ENCODE results near the gene GPC6. TPM values are rescaled to one million over a fixed set of nuclear protein-coding genes. Genes with fewer than 3 reads are reported as not detected.

Gene GPC6
- total and polyA plus RNA-seq, 2 donors (not counting 1 experiment from before 2014, with no cell fraction given) = not detected

DNA sequence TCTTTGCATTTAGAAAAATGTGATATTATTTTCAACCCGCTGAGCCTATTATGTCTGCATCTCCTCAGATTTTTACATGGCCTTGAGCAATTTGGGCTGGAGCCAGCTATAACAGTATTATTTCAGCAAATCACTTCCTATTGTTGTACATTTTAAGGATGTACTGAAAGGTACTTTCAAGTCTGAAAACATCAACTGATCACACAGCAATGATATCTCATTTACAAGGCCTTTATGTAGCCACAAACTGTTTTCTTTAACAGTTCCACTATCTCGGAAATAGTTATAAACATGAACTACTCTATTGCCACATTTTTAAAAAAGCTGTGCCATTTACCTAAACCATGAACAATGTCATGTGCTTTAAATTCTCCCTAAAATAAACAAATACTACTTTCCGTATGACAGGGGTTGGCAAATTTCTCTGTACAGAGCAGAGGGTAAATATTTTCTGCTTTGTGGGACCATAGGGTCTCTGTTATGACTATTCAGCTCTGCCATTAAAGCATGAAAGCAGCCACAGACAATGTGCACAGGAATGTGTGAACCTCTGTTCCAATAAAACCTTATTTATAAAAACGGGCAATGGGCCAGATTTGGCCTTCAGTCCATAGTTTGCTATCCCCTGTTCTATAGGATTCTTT, 560.4 kb downstream of the GPC6 start:
- H3K27ac ChIP-seq (ENCODE audit: low read length in 2 of 2) = no peak overlapping the region
- no peak overlapping the region for H3K9ac ChIP-seq (ENCODE audit: low read length)
- no peaks in the 10 kb centered on the region for H3K4me1 Mint-ChIP-seq
- no peak overlapping the region for H3K27ac Mint-ChIP-seq
- peaks cover 0 to 2% (median 0%) of the 10 kb centered on the region in 3 donors for H3K9me3 ChIP-seq (ENCODE audit: control extremely low read depth in 1 of 3, control insufficient read depth in 2 of 3, insufficient read depth in 1 of 3, low read length in 2 of 3)
- H3K4me3 ChIP-seq (ENCODE audit: control extremely low read depth in 1 of 5, extremely low read depth in 1 of 5, insufficient read depth in 1 of 5, low read depth in 2 of 5, low read length in 4 of 5) = no peak overlapping the region
- WGBS (ENCODE audit: insufficient coverage) = 100% methylated on average over 1 of the region's 4 CpGs
- DNase-seq (no peak), ATAC-seq (ENCODE audit: low read depth) (no peak)
- no peak overlapping the region for H3K4me3 Mint-ChIP-seq
- intact Hi-C loops (cut with micrococcal nuclease) = no loop called here
- no peak overlapping the region for H2AFZ ChIP-seq (ENCODE audit: insufficient read depth, low read depth, low read length, poor library complexity, severe bottlenecking)
- H3K27me3 ChIP-seq (replicated peaks in 1 of 4; ENCODE audit: control extremely low read depth in 1 of 4, control insufficient read depth in 3 of 4, insufficient read depth in 4 of 4, low read length in 3 of 4) = no peaks in the 10 kb centered on the region
- no peaks in the 10 kb centered on the region for H3K36me3 ChIP-seq (replicated peaks in 1 of 2; ENCODE audit: control extremely low read depth in 1 of 2, control insufficient read depth in 1 of 2, extremely low read depth in 1 of 2, insufficient read depth in 2 of 2, low read length in 1 of 2)
- H3K27me3 Mint-ChIP-seq = no peaks in the 10 kb centered on the region
- TF ChIP-seq, protein P1, sequence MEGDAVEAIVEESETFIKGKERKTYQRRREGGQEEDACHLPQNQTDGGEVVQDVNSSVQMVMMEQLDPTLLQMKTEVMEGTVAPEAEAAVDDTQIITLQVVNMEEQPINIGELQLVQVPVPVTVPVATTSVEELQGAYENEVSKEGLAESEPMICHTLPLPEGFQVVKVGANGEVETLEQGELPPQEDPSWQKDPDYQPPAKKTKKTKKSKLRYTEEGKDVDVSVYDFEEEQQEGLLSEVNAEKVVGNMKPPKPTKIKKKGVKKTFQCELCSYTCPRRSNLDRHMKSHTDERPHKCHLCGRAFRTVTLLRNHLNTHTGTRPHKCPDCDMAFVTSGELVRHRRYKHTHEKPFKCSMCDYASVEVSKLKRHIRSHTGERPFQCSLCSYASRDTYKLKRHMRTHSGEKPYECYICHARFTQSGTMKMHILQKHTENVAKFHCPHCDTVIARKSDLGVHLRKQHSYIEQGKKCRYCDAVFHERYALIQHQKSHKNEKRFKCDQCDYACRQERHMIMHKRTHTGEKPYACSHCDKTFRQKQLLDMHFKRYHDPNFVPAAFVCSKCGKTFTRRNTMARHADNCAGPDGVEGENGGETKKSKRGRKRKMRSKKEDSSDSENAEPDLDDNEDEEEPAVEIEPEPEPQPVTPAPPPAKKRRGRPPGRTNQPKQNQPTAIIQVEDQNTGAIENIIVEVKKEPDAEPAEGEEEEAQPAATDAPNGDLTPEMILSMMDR (IDR thresholded peaks at IDR 0.05) = no peak
- no peak for TF ChIP-seq EZH2 (IDR thresholded peaks at IDR 0.05; ENCODE audit: borderline replicate concordance, insufficient read depth, low read depth, low read length, poor library complexity, severe bottlenecking)
- no peaks in the 10 kb centered on the region for H3K4me1 ChIP-seq (ENCODE audit: control insufficient read depth in 2 of 2, insufficient read depth in 2 of 2, low read length in 2 of 2)
- ChIA-PET POLR2A (no interaction called here), CTCF (no interaction called here)
- no peaks in the 10 kb centered on the region for H3K9me3 Mint-ChIP-seq (ENCODE audit: insufficient read depth)
- H3K79me2 ChIP-seq (ENCODE audit: control insufficient read depth, insufficient read depth, low read length) = no peaks in the 10 kb centered on the region
- H4K20me1 ChIP-seq (ENCODE audit: control insufficient read depth, insufficient read depth, low read length, poor library complexity, severe bottlenecking) = no peaks in the 10 kb centered on the region
- H3K4me2 ChIP-seq (replicated peaks; ENCODE audit: low read depth, low read length, poor library complexity, severe bottlenecking) = no peak overlapping the region

GRCh38 chr13:93788456-93788855, 561.8 kb downstream of the GPC6 start:
- Mint-ChIP-seq H3K4me1 (no peaks in the 10 kb centered on the region), H3K27ac (no peak overlapping the region), H3K9me3 (ENCODE audit: insufficient read depth) (no peaks in the 10 kb centered on the region), H3K27me3 (no peaks in the 10 kb centered on the region), H3K4me3 (no peak overlapping the region)
- Histone ChIP-seq H3K79me2 (ENCODE audit: control insufficient read depth, insufficient read depth, low read length) (no peaks in the 10 kb centered on the region), H3K9me3 (ENCODE audit: control extremely low read depth in 1 of 3, control insufficient read depth in 2 of 3, insufficient read depth in 1 of 3, low read length in 2 of 3) (peaks cover 0 to 2% (median 0%) of the 10 kb centered on the region in 3 donors), H3K27me3 (replicated peaks in 1 of 4; ENCODE audit: control extremely low read depth in 1 of 4, control insufficient read depth in 3 of 4, insufficient read depth in 4 of 4, low read length in 3 of 4) (no peaks in the 10 kb centered on the region), H3K4me3 (ENCODE audit: control extremely low read depth in 1 of 5, extremely low read depth in 1 of 5, insufficient read depth in 1 of 5, low read depth in 2 of 5, low read length in 4 of 5) (no peak overlapping the region), H3K27ac (ENCODE audit: low read length in 2 of 2) (no peak overlapping the region), H2AFZ (ENCODE audit: insufficient read depth, low read depth, low read length, poor library complexity, severe bottlenecking) (no peak overlapping the region), H4K20me1 (ENCODE audit: control insufficient read depth, insufficient read depth, low read length, poor library complexity, severe bottlenecking) (no peaks in the 10 kb centered on the region), H3K36me3 (replicated peaks in 1 of 2; ENCODE audit: control extremely low read depth in 1 of 2, control insufficient read depth in 1 of 2, extremely low read depth in 1 of 2, insufficient read depth in 2 of 2, low read length in 1 of 2) (no peaks in the 10 kb centered on the region), H3K4me1 (ENCODE audit: control insufficient read depth in 2 of 2, insufficient read depth in 2 of 2, low read length in 2 of 2) (no peaks in the 10 kb centered on the region), H3K4me2 (replicated peaks; ENCODE audit: low read depth, low read length, poor library complexity, severe bottlenecking) (no peak overlapping the region), H3K9ac (ENCODE audit: low read length) (no peak overlapping the region)
- POLR2A ChIA-PET = no interaction called here
- no peak for DNase-seq
- ATAC-seq (ENCODE audit: low read depth) = no peak
- intact Hi-C loops (cut with micrococcal nuclease) = no loop called here
- CTCF ChIA-PET = no interaction called here
- TF ChIP-seq, protein P1 (IDR thresholded peaks at IDR 0.05) = no peak
- no peak for TF ChIP-seq EZH2 (IDR thresholded peaks at IDR 0.05; ENCODE audit: borderline replicate concordance, insufficient read depth, low read depth, low read length, poor library complexity, severe bottlenecking)
- 100% methylated on average over 1 of the region's 2 CpGs for WGBS (ENCODE audit: insufficient coverage)

All from B cell (primary cell).